K562 (cell line): ENCODE measurements around the gene ADK. TPM values are rescaled to one million over a fixed set of nuclear protein-coding genes. Genes with fewer than 3 reads are reported as not detected.

ENCODE experiments used
- ARHGAP35 ChIP-seq: fragments of 450-650 bp; IDR thresholded peaks from 2 replicates; pipeline ENCODE4 v1.6.1; 2018; ENCODE audit not compliant: partially characterized antibody
- ATF3 ChIP-seq, 2 experiments: fragments of 450-650 bp in 1 of 2; sonication (generic) in 1 of 2; formaldehyde crosslinking in 1 of 2; IDR thresholded peaks in 1 of 2; conservative IDR thresholded peaks in 1 of 2; 2 replicates each; pipeline versions ENCODE4 v1.6.1 to v1.8.1; 2016 to 2023; ENCODE audit warnings: mild to moderate bottlenecking in 2 of 2, moderate library complexity in 2 of 2, inconsistent platforms in 1 of 2, missing genetic modification reagents in 1 of 2
- DPF2 ChIP-seq: fragments of 450-650 bp; IDR thresholded peaks from 2 replicates; pipeline ENCODE4 v1.6.1; 2016
- HDAC8 ChIP-seq: fragments of 450-650 bp; IDR thresholded peaks from 2 replicates; pipeline ENCODE4 v1.6.1; 2016; ENCODE audit warnings: mild to moderate bottlenecking, missing genetic modification characterization, moderate library complexity, missing compliant biosample characterization
- HDGF ChIP-seq: fragments of 450-650 bp; IDR thresholded peaks from 2 replicates; pipeline ENCODE4 v1.6.1; 2016
- HOMEZ ChIP-seq: fragments of 250-450 bp; sonication (Bioruptor Pico); IDR thresholded peaks from 2 replicates; pipeline ENCODE4 v1.4.0; 2020; ENCODE audit warnings: mild to moderate bottlenecking, moderate library complexity
- ZBTB17 ChIP-seq: fragments of 450-650 bp; formaldehyde crosslinking; IDR thresholded peaks from 2 replicates; pipeline ENCODE4 v1.4.0; 2020; ENCODE audit warnings: mild to moderate bottlenecking
- ZBTB40 ChIP-seq, 2 experiments: fragments of 450-650 bp in 1 of 2; sonication (generic) in 1 of 2; formaldehyde crosslinking in 1 of 2; IDR thresholded peaks; 2 replicates each; pipeline versions ENCODE4 v1.7.1 to v1.9.0; 2016 to 2022; ENCODE audit warnings: inconsistent platforms in 1 of 2, mild to moderate bottlenecking in 1 of 2, missing genetic modification reagents in 1 of 2
- ZFP91 ChIP-seq: sonication (generic); formaldehyde crosslinking; IDR thresholded peaks from 2 replicates; pipeline ENCODE4 v1.8.0; 2022; ENCODE audit warnings: mild to moderate bottlenecking, missing genetic modification reagents
- ZNF217 ChIP-seq: sonication (generic); formaldehyde crosslinking; IDR thresholded peaks from 2 replicates; pipeline ENCODE4 v1.8.0; 2022; ENCODE audit warnings: mild to moderate bottlenecking, missing genetic modification reagents
- ZNF583 ChIP-seq: fragments of 250-450 bp; sonication (Bioruptor Pico); IDR thresholded peaks from 2 replicates; pipeline ENCODE4 v1.4.0; 2020
- ZNF780A ChIP-seq: fragments of 250-450 bp; sonication (Bioruptor Pico); IDR thresholded peaks from 2 replicates; pipeline ENCODE4 v1.5.0; 2021; ENCODE audit warnings: mild to moderate bottlenecking
- ZNF785 ChIP-seq: fragments of 250-450 bp; sonication (Bioruptor Pico); IDR thresholded peaks from 2 replicates; pipeline ENCODE4 v1.4.0; 2020; ENCODE audit warnings: mild to moderate bottlenecking
- ZZZ3 ChIP-seq: fragments of 450-650 bp; IDR thresholded peaks from 2 replicates; pipeline ENCODE4 v1.6.1; 2016; ENCODE audit warnings: antibody characterized with exemption, mild to moderate bottlenecking, moderate library complexity
- polyA plus RNA-seq, 8 experiments: library from polyadenylated mRNA; depleted of rRNA in 4 of 8; stranded (reverse) in 5 of 8; unstranded in 3 of 8; fragments of >200 nt; fragmentation: Nextera tagmentation in 2 of 8; fragmentation: Illumina TruSeq in 1 of 8; extraction: Ambion mirVana in 2 of 8; extraction: Trizol in 1 of 8; gene quantifications; 2 replicates each; pipeline versions ENCODE4 v1.2.1 to v1.2.3, GENCODE V29; 2011 to 2014; ENCODE audit warnings: inconsistent platforms in 1 of 8, missing spikeins in 1 of 8
- total RNA-seq, 7 experiments: library from RNA; depleted of rRNA in 6 of 7; stranded (reverse); fragments of >200 nt in 6 of 7; fragmentation: Illumina TruSeq in 2 of 7; extraction: Trizol in 2 of 7; gene quantifications; 2 replicates each; pipeline versions ENCODE4 v1.2.1 to v1.2.3, GENCODE V29; 2011 to 2021; ENCODE audit warnings: low replicate concordance in 1 of 7

The ADK gene
- total and polyA plus RNA-seq, 9 of the 15 experiments (the other 6 are each of a cell fraction or from before 2014, with no cell fraction given): 54.2 to 97.8 (median 73.6) TPM

GRCh38 chr10:74178042-74178791 is 27.2 kb downstream of the ADK start (continued):
- TF ChIP-seq DPF2 (0 out of 2 replicates have a peak, but pooled peaks have one; percentile 10), ZBTB40 (IDR thresholded peaks at IDR 0.05) (no peak), ZBTB40 (CRISPR knock-in tag; IDR thresholded peaks at IDR 0.05) (no peak), HOMEZ (CRISPR knock-in tag) (no peak), ARHGAP35 (no peak), ZZZ3 (no peak), HDAC8 (tag) (no peak), ZBTB17 (CRISPR knock-in tag) (no peak), ZNF217 (CRISPR knock-in tag) (no peak), ATF3 (IDR thresholded peaks at IDR 0.05) (no peak), ATF3 (CRISPR knock-in tag; conservative IDR thresholded peaks at IDR 0.05) (no peak), ZNF785 (no peak), ZNF780A (CRISPR knock-in tag) (no peak), ZNF583 (CRISPR knock-in tag) (no peak), HDGF (0 out of 2 replicates have a peak, but pooled peaks have one; percentile 48), ZFP91 (CRISPR knock-in tag) (no peak)
